Left renal cortex interstitium (tissue), 4 donors: Measurements from ENCODE around the gene SUCLG2. TPM values are rescaled to one million over a fixed set of nuclear protein-coding genes. Genes with fewer than 3 reads are reported as not detected.

Experiments
- DNase-seq, 4 donors: peaks; one replicate each; pipeline ENCODE4 v3.0.0-alpha.2; 2013; ENCODE audit warnings: low read depth in 4 of 4, low spot score in 2 of 4, missing footprints in 1 of 4
- polyA plus RNA-seq, 4 donors: library from polyadenylated mRNA; unstranded; fragments of 120-200 nt; gene quantifications; one replicate each; pipeline ENCODE4 v1.2.1, GENCODE V29; 2013; ENCODE audit not compliant: insufficient read length in 4 of 4

SUCLG2 gene
- polyA plus RNA-seq, 4 donors, result 65.6 to 98.8 (median 75.4) TPM

DNA sequence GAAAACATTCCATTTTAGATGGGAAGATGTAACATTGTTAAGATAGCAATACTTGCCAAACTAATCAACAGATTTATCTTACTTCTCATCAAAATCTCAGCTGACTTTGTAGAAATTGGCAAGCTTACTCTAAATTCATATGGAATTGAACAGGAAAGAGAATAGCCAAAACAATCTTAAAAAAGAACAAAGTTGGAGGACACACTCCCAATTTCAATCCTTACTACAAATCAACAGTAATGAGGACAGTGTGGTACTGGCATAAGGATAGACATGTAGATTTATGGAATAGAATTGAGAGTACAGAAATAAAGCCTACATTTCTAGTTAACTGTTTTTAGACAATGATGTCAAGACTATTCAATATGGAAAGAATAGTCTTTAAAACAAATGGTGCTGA lies 308.3 kb downstream of the SUCLG2 start:
- no peak for DNase-seq

GRCh38 chr3:67335813-67336212 lies 318.6 kb downstream of the SUCLG2 start:
- DNase-seq, result no peak

DNA sequence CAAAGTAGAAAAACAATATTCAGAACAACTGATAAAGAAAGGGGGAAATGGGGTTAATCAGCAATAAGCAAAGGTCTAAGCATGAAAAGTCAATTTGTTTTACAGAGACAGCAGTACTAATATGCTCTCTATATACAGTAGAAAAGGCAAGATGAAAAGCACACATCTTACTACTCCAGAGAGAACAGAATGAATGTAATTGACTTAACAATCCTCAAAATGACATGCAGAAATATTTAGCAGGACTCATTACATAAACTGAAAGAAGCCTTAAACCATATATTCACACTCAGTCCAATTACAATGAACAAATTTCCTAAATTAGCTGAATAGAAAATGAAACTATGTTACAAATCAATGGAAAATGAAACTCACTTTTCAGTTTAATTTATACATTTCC lies 319.8 kb downstream of the SUCLG2 start:
- DNase-seq, result no peak

DNA sequence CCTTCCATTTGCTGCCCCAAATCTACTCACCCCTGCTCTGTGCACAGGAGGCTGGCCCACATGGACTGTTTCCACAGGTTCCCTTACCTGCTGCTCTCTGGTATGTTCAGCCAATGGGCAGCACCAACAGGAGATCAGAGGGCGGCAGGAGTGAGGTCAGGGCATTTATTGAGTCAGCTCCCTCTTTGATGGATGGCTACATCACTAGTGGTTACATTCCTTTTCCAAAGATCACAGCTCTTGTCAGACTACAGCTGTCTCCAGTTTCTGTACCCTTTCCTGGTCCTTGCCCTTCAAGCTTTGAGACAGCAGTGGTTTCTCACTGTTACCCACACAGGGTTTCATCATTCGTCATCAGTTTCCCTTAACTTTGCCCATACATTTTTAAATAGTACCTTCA lies 325.1 kb downstream of the SUCLG2 start:
- DNase-seq, result no peak

DNA sequence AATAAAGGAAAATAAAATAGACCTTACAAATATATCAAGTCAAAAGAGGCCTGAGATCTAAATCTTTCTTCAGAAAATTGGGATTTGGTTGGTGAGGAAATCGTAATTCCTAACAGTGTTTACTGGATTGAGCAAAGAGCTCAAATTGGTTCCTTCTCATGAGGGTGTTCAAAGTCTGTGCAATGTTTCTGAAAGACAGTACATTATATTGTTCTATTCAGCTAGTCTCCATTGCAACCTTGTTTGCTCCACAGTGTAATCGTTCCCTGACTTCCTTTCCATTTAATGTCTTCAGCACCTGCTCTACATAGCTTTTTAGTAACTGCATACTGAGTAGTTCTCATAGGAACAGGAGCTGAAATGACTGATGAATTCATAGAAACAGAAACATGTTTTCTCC lies 326.8 kb downstream of the SUCLG2 start:
- no peak for DNase-seq

- no peak for DNase-seq
These were observed 329.2 kb downstream of the SUCLG2 start for GRCh38 chr3:67325231-67325630.
